CD4-positive, alpha-beta T cell treated with Interleukin-21 for 1 hour (primary cell): ENCODE results near the gene CCER1.
"Not testable (repeated sequence)": the region's sequence is repeated elsewhere in the genome, so short reads cannot be mapped to it uniquely, and the experiment has no call there.

Source experiments
- DNase-seq: peaks from one replicate; pipeline ENCODE4 v3.0.0-alpha.2; 2020

The CCER1 gene

GRCh38 chr12:90954921-90955320, at the start of gene CCER1:
CCER1 (minus strand) TSS chr12:90955176; CDS start chr12:90954742, 434 bp downstream.
- no peak for DNase-seq

- DNase-seq: no peak
Measured at GRCh38 chr12:91003737-91004136, 48.8 kb upstream of the CCER1 start.

- no peak for DNase-seq
Measured at GRCh38 chr12:91001306-91001705, 46.3 kb upstream of the CCER1 start.

- DNase-seq: no peak
Measured at GRCh38 chr12:90999966-91000365, 45.0 kb upstream of the CCER1 start.

- DNase-seq: no peak
Measured at GRCh38 chr12:90999527-90999926, 44.6 kb upstream of the CCER1 start.

- DNase-seq: no peak
Measured at GRCh38 chr12:90995010-90995409, 40.0 kb upstream of the CCER1 start.

GRCh38 chr12:90991952-90992465, 37.0 kb upstream of the CCER1 start:
- no peak for DNase-seq

- no peak for DNase-seq
Measured at GRCh38 chr12:90990611-90991010, 35.6 kb upstream of the CCER1 start.

GRCh38 chr12:90989686-90990111, 34.7 kb upstream of the CCER1 start:
- DNase-seq: no peak

GRCh38 chr12:90987520-90987919, 32.5 kb upstream of the CCER1 start:
- no peak for DNase-seq

GRCh38 chr12:90987101-90987500, 32.1 kb upstream of the CCER1 start:
- DNase-seq: no peak

GRCh38 chr12:90985331-90985730, 30.4 kb upstream of the CCER1 start:
- DNase-seq: not testable (repeated sequence)

- DNase-seq: no peak
Measured at GRCh38 chr12:90984114-90984513, 29.1 kb upstream of the CCER1 start.

GRCh38 chr12:90982170-90982569, 27.2 kb upstream of the CCER1 start:
- DNase-seq: no peak

- DNase-seq: no peak
Measured at GRCh38 chr12:90979951-90980350, 25.0 kb upstream of the CCER1 start.

- no peak for DNase-seq
Measured at GRCh38 chr12:90979019-90979418, 24.0 kb upstream of the CCER1 start.

GRCh38 chr12:90978117-90978770, 23.3 kb upstream of the CCER1 start:
- DNase-seq: peak; percentile 4

GRCh38 chr12:90977224-90977623, 22.2 kb upstream of the CCER1 start:
- DNase-seq: no peak

GRCh38 chr12:90974286-90974685, 19.3 kb upstream of the CCER1 start:
- no peak for DNase-seq

GRCh38 chr12:90972226-90972625, 17.2 kb upstream of the CCER1 start:
- DNase-seq: no peak

GRCh38 chr12:90970911-90971310, 15.9 kb upstream of the CCER1 start:
- no peak for DNase-seq

GRCh38 chr12:90970471-90970870, 15.5 kb upstream of the CCER1 start:
- DNase-seq: no peak

GRCh38 chr12:90969851-90970250, 14.9 kb upstream of the CCER1 start:
- DNase-seq: no peak

GRCh38 chr12:90969346-90969745, 14.4 kb upstream of the CCER1 start:
- DNase-seq: no peak

- DNase-seq: no peak
Measured at GRCh38 chr12:90965204-90965603, 10.2 kb upstream of the CCER1 start.
